NCI-H226 (cell line): ENCODE results near the gene ADGRL2.

Experiments used
- DNase-seq: peaks from one replicate; pipeline ENCODE4 v3.0.0-alpha.2; 2015

The ADGRL2 gene

GRCh38 chr1:81808760-81809159 lies 8.0 kb downstream of the ADGRL2 start:
- peak; percentile 59 for DNase-seq

GRCh38 chr1:81809808-81810207 lies 9.1 kb downstream of the ADGRL2 start:
- DNase-seq, result no peak

GRCh38 chr1:81811757-81812371 lies 11.1 kb downstream of the ADGRL2 start:
- no peak for DNase-seq

GRCh38 chr1:81812712-81813111 lies 12.0 kb downstream of the ADGRL2 start:
- peak; percentile 58 for DNase-seq

GRCh38 chr1:81813691-81814090 lies 13.0 kb downstream of the ADGRL2 start:
- DNase-seq, result no peak

- no peak for DNase-seq
Observed at GRCh38 chr1:81819613-81820012, 18.9 kb downstream of the ADGRL2 start.

GRCh38 chr1:81820765-81821164 lies 20.0 kb downstream of the ADGRL2 start:
- no peak for DNase-seq

GRCh38 chr1:81823082-81823481 lies 22.3 kb downstream of the ADGRL2 start:
- DNase-seq, result no peak

GRCh38 chr1:81824759-81825158 lies 24.0 kb downstream of the ADGRL2 start:
- DNase-seq, result no peak

GRCh38 chr1:81827942-81828341 lies 27.2 kb downstream of the ADGRL2 start:
- no peak for DNase-seq

- DNase-seq, result peak; percentile 69
Observed at GRCh38 chr1:81832573-81832972, 31.8 kb downstream of the ADGRL2 start.

GRCh38 chr1:81833722-81834121 lies 33.0 kb downstream of the ADGRL2 start:
- DNase-seq, result peak; percentile 79

GRCh38 chr1:81834268-81834667 lies 33.5 kb downstream of the ADGRL2 start:
- peak; percentile 49 for DNase-seq

GRCh38 chr1:81834921-81835698 lies 34.4 kb downstream of the ADGRL2 start:
- peak; percentile 78 for DNase-seq

- DNase-seq, result no peak
Observed at GRCh38 chr1:81836007-81836626, 35.4 kb downstream of the ADGRL2 start.

- DNase-seq, result no peak
Observed at GRCh38 chr1:81838600-81839218, 38.0 kb downstream of the ADGRL2 start.

- no peak for DNase-seq
Observed at GRCh38 chr1:81840805-81841204, 40.1 kb downstream of the ADGRL2 start.

- no peak for DNase-seq
Observed at GRCh38 chr1:81841795-81842194, 41.1 kb downstream of the ADGRL2 start.

- no peak for DNase-seq
Observed at GRCh38 chr1:81844477-81844876, 43.7 kb downstream of the ADGRL2 start.

GRCh38 chr1:81846630-81847029 lies 45.9 kb downstream of the ADGRL2 start:
- no peak for DNase-seq

GRCh38 chr1:81847063-81847462 lies 46.3 kb downstream of the ADGRL2 start:
- DNase-seq, result no peak

GRCh38 chr1:81848880-81849682 lies 48.3 kb downstream of the ADGRL2 start:
- DNase-seq, result no peak

- DNase-seq, result no peak
Observed at GRCh38 chr1:81850031-81850430, 49.3 kb downstream of the ADGRL2 start.
